Amniotic epithelial cell (primary cell): Measurements from ENCODE around the gene NRG4.
"Not testable (repeated sequence)": the region's sequence is repeated elsewhere in the genome, so short reads cannot be mapped to it uniquely, and the experiment has no call there.

Experiments
- DNase-seq: peaks from one replicate; pipeline ENCODE4 v3.0.0-alpha.2; 2010; ENCODE audit warnings: low read depth

NRG4 gene

DNA sequence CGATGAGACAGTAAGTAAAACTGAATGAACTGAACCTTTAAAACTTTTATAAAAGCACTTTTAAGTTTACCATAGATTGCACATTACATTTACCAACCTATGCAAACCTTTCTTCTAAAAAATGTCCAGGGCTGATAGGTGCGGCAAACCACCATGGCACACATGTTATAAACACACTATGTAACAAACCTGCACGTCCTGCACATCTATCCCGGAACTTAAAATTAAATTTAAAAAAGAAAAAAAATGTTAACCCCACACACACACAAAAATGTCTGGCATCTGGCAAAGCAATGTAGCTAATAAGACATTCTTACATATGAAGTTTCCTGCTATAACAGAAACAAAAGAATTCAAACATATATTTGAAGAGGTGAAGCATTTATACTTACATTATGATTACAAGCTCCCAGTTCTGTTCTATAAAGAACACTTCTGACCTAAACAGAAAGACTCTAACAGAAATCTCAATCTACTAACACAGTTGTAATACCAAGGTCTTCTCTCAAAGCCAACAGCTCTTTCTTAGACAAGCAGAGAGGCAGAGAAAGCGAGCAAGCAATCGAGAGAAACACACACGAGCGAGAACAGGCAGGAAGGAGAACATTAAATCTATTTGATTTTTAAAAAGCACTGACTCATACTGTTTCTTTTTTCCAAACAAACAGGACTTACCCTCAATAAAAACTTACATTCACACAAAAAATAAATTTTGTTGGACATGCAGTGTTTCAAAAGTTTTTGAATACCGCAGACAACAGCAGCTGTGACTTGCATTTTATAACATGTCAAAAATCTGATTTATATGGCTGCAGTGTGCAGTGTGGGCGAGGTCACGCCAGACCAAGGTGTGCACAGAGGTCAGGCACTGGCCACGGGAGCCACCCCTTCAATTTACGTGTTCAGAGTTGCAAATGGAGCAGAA is at the start of gene NRG4:
NRG4 (minus strand) TSS at position 798 of the 925 bp plus-strand sequence. CDS start 1,194 bp downstream, outside the sequence.
- DNase-seq, result peak; percentile 36

- no peak for DNase-seq
Measured at GRCh38 chr15:76061700-76062099, 49.5 kb upstream of the NRG4 start.

- no peak for DNase-seq
Measured at GRCh38 chr15:76060118-76060989, 48.1 kb upstream of the NRG4 start.

GRCh38 chr15:76059320-76060117 is 47.3 kb upstream of the NRG4 start, which contains the start of gene TMEM266:
Gene TMEM266 (plus strand): TSS chr15:76059985. CDS start chr15:76134264, 74,279 bp downstream.
- peak; percentile 2 for DNase-seq

DNA sequence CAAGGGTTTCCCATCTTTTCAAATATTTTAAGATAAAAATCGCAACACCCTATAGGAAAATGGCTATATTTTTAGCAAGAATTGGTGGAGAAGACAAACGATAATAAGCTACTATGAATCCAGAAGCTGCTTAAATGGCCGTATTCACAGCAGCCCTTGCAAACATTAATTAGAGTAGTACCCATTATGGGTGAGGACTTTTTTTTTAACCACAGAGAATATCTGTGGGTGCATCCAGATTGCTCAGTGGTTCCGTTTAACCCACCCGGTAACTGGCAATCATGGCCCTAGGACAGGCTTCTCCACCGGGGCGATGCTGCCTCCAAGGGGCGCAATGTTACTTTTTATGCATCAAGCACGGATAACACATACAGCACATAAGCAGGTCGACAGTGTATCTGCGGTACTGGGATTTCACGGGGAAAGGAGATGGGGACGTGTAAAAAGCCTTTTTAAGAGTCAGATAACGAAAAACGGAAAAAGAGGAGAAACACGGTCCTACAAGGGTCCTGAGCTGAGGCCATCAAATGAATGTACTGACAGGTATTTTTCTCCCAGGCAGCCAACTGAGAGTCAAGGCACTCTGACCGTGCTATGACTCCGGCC is 46.6 kb upstream of the NRG4 start:
- DNase-seq, result peak; percentile 12

- peak; percentile 10 for DNase-seq
Measured at GRCh38 chr15:76057332-76058000, 45.2 kb upstream of the NRG4 start.

- no peak for DNase-seq
Measured at GRCh38 chr15:76056931-76057330, 44.7 kb upstream of the NRG4 start.

DNA sequence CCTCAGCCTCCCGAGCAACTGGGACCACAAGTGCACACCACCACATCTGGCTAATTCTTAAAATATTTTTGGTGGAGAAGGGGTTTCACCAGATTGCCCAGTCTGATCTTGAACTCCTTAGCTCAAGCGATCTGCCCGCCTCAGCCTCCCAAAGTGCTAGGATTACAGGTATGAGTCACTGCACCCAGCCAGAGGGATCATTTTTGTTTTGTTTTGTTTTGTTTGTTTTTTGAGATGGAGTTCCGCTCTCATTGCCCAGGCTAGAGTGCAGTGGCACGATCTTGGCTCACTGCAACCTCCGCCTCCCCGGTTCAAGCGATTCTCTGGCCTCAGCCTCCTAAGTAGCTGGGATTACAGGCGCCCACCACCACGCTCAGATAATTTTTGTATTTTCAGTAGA is 42.0 kb upstream of the NRG4 start:
- not testable (repeated sequence) for DNase-seq

GRCh38 chr15:76038512-76038911 is 26.3 kb upstream of the NRG4 start:
- no peak for DNase-seq

DNA sequence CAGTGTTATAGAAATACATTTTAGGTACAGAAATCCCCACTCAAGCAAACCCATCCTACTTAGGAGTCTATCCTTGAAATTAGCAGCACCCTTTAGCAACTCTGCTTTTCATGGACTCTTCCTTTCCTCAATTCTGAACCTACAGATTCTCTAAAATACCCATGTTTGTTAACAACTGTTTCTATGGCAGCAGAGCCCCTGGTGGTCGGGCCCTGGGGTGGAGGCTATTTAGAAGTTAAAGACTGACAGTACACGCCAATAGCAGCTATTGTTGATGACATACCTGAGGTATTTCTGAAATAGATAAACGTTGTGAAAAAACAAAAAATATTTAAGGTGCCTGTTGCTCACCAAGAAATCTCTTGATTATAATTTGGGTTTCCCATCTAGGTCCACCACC is 23.4 kb upstream of the NRG4 start:
- DNase-seq, result no peak

GRCh38 chr15:76034111-76034510 is 21.9 kb upstream of the NRG4 start:
- DNase-seq, result no peak

GRCh38 chr15:76033438-76033837 is 21.2 kb upstream of the NRG4 start:
- DNase-seq, result no peak

- no peak for DNase-seq
Measured at GRCh38 chr15:76032046-76032445, 19.8 kb upstream of the NRG4 start.

DNA sequence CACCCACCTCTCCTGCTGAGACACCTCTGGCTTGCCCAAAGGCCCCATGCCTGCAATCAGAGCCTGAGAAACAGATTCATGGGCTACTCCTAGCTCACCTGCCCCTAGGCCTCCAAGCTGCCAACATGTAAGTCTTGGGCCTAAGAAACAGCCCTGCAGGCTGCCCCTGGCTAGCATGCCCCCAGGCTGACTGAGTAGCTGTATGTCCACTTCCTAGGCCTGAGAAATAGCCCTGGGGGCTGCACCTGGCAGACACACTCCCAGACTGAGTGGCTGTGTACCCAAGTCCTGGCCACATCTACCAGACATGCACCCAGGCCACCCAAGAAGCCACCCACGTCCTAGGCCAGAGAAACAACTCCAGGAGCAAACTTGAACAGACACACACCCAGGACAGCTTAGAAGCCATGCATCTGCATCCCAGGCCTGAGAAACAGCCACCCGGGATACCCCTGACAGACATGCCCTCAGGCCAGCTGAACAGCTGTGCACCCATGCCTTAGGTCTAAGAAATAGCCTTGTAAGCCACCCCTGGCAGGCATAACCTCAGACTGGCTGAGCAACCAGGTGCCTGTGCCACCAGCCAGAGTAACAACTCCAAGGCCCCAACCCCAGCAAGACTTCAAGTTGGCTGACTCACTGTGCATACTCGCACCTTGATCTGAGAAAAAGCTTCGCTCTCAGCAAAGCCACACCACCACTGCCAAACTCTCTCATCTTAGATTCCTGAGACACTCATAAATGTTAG is 12.0 kb upstream of the NRG4 start:
- no peak for DNase-seq

DNA sequence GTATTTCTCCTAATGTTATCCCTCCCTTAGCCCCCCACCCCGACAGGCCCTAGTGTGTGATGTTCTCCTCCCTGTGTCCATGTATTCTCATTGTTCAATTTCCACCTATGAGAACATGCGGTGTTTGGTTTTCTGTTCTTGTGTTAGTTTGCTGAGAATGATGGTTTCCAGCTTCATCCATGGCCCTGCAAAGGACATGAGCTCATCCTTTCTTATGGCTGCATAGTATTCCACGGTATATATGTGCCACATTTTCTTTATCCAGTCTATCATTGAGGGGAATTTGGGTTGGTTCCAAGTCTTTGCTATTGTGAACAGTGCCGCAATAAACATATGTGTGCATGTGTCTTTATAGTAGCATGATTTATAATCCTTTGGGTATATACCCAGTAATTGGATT is 1.2 kb upstream of the NRG4 start:
- not testable (repeated sequence) for DNase-seq

DNA sequence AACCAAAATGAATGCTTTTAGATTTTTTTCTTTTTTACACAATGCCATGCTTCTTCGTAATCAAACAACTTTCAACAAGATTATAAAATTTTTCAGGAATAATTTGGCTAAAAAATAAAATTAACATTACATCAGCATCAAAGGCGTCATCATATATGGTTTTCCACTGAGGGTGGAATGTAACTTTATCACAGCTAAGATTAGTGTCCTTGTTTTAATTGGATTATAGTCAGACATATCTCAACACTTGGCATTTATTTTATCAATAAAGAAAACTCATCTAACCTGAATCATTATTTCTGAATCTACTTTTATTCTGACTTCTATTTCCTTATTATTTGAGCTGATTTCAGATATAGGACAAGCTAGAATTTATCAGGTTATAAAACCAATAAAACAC is 1.6 kb downstream of the NRG4 start:
- no peak for DNase-seq

GRCh38 chr15:76006136-76006778 is 6.0 kb downstream of the NRG4 start:
- peak; percentile 88 for DNase-seq

- DNase-seq, result no peak
Measured at GRCh38 chr15:76003364-76003763, 8.9 kb downstream of the NRG4 start.

GRCh38 chr15:75995611-75996010 is 16.6 kb downstream of the NRG4 start:
- DNase-seq, result no peak

DNA sequence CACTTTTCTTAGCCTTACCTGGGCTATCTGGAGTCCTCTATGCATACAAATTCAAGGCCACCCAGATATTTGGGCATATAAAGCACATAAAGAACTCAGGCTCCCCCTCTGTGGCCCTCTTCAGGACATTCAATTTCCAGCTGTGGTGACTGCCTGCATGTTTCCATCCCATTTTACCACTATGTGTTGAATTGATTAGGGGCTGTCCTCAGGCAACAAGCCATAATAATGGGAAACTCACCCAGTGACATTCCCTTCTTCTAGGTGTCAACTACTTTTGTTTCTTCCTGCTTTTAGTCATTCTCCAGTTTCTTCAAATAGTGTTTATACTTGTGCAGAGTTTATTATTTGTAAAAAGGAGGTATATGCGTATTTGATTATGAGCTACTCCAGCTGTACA is 18.0 kb downstream of the NRG4 start:
- DNase-seq, result no peak
